Epithelial cell of esophagus (primary cell): Measurements from ENCODE around the gene IL9R.
"Not testable (repeated sequence)": the region's sequence is repeated elsewhere in the genome, so short reads cannot be mapped to it uniquely, and the experiment has no call there.

ENCODE experiments used
- DNase-seq: peaks from one replicate; pipeline ENCODE4 v3.0.0; 2010; ENCODE audit warnings: low read depth
- H3K4me3 ChIP-seq: 2 replicates; pipeline ENCODE4 v1.5.1; 2011; ENCODE audit warnings: mild to moderate bottlenecking, low read length, control low read depth
- CTCF ChIP-seq: IDR thresholded peaks from 2 replicates; pipeline ENCODE4 v1.5.1; 2011; ENCODE audit warnings: low read depth, mild to moderate bottlenecking, low read length, control low read depth, inconsistent platforms; ENCODE audit not compliant: insufficient read depth; ENCODE audit errors: missing control alignments

Gene IL9R

DNA sequence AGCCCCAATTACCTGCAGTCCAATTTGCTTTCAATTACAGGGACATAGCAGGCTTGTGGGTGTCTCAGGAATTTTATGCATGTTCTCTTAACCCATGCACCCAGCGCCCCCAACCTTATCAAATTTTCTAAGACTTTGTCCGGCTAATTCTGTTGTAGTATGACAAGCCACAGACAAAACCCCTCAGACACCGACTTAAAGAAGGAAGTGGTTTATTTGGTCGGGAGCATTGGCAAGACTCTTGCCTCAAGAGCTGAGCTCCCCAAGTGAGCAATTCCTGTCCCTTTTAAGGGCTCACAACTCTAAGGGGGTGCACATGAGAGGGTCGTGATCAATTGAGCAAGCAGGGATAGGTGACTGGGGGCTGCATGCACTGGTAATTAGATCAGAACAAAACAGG lies 28.7 kb upstream of the IL9R start:
- TF ChIP-seq CTCF: no peak
- DNase-seq: no peak
- H3K4me3 ChIP-seq: no peak overlapping the region

- not testable (repeated sequence) for H3K4me3 ChIP-seq
- DNase-seq: peak; percentile 4
These were observed 25.8 kb upstream of the IL9R start for GRCh38 chrX:155971658-155972057.

GRCh38 chrX:155972241-155972640 lies 25.3 kb upstream of the IL9R start:
- DNase-seq, H3K4me3 ChIP-seq: not testable (repeated sequence)

DNA sequence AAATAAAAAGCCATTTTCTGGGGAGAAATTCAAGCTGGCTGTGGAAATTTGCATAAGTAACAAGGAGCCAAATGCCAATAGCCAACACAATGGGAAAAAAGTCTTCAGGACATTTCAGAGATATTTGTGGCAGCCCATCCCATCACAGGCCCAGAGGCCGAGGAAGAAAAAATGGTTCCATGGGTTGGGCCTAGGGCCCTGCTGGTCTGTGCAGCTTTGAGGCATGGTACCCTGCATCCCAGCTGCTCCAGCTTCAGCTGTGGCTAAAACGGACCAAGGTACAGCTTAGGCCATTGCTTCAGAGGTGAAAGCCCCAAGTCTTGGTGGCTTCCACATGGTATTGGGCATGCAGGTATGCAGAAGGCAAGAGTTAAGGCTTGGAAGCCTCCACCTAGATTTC lies 14.2 kb upstream of the IL9R start:
- TF ChIP-seq CTCF: no peak
- no peak overlapping the region for H3K4me3 ChIP-seq
- no peak for DNase-seq

DNA sequence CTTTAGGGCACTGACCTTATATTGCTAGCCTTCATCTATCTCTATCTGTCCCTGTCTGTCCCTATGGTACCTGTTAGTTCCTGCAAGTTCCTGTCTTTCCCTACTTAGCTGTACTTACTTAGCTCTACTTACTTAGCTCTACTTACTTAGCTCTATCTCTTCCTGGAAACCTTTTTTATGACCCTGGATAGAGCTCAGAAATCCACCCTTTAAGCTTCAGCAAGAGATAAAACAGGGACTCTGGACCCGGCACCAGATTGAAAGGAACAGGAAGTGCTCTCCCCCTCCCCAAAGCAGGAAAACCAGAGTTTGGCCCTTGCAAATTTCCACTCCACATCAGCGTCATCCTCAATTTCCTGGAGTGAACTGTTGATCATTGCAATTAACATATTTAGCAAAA lies 12.3 kb upstream of the IL9R start:
- TF ChIP-seq CTCF: no peak
- no peak for DNase-seq
- H3K4me3 ChIP-seq: no peak overlapping the region

GRCh38 chrX:155986995-155987394 lies 10.5 kb upstream of the IL9R start:
- H3K4me3 ChIP-seq, DNase-seq: not testable (repeated sequence)

DNA sequence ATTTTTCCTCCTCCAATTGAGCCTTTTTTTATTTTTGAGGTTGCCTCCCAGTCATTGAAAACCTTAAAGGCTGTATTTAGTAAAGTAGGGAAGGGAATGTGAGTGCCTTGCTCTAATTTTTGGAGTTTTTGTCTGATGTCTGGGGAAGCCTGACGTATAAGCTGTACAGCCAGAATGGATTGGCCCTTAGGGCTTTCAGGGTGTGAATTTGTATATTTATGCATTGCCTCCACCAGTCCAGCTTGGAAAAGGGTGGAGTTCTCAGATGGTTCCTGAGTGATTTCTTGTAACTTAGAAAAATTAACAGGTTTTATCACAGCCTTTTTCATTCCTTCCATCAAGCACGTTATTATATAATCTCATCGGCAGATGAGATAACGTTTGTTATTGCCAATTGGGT lies 8.6 kb upstream of the IL9R start:
- H3K4me3 ChIP-seq: no peak overlapping the region
- no peak for TF ChIP-seq CTCF
- no peak for DNase-seq

DNA sequence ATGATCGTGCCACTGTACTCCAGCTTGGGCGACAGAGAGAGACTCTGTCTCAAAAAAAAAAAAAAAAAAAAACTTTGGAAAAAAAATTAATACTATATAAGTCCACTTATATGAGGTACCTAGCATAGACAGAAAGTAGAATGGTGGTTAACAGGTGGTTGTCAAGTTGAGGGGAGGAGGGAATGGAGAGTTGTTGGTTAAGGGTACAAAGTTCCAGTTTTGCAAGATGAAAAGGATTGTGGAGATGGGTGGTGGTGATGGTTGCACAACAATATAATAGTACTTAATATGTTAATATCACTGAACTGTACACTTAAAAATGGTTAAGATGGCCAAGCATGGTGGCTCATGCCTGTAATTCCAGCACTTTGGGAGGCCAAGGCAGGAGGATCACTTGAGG lies 4.1 kb upstream of the IL9R start:
- no peak for TF ChIP-seq CTCF
- DNase-seq: no peak
- H3K4me3 ChIP-seq: no peak overlapping the region

- no peak for DNase-seq
- no peak overlapping the region for H3K4me3 ChIP-seq
- no peak for TF ChIP-seq CTCF
These were observed 2.1 kb upstream of the IL9R start for GRCh38 chrX:155995321-155995875.
